PC-3 (cell line): Measurements from ENCODE around the gene C1QB. TPM values are rescaled to one million over a fixed set of nuclear protein-coding genes. Genes with fewer than 3 reads are reported as not detected.

ENCODE experiments used
- ATAC-seq: fragments of 200-7000 bp; cut with Tn5 transposase; 2 replicates; pipeline ENCODE4 v1.9.1; 2020; ENCODE audit warnings: mild to moderate bottlenecking, moderate library complexity
- BruUV-seq: library from RNA; stranded (reverse); fragments of 400-500 nt; replicated peaks from 2 replicates; lab custom pipeline; 2021; lab: Mats Ljungman, UMichigan
- CTCF ChIA-PET: fragments of 300-600 bp; sonication (Branson Sonifier 250); formaldehyde crosslinking; loops from one replicate; lab custom pipeline; 2022; ENCODE audit warnings: antibody characterized with exemption; lab: Charles Lee
- POLR2A ChIA-PET: fragments of 300-600 bp; sonication (Branson Sonifier 250); formaldehyde crosslinking; loops from one replicate; lab custom pipeline; 2022; ENCODE audit warnings: antibody characterized with exemption; ENCODE audit not compliant: unreplicated experiment; lab: Charles Lee
- DNase-seq: peaks from one replicate; pipeline ENCODE4 v3.0.0-alpha.2; 2015
- H2AFZ ChIP-seq: fragments of 300-600 bp; sonication (generic); 2 replicates; pipeline ENCODE4 v1.6.0; 2016; ENCODE audit warnings: antibody characterized with exemption, low read length
- H3F3A ChIP-seq: fragments of 300-600 bp; sonication (generic); one replicate; pipeline ENCODE4 v1.6.0; 2017; ENCODE audit warnings: antibody characterized with exemption, low read length, control low read depth, mild to moderate bottlenecking; ENCODE audit not compliant: unreplicated experiment
- H3K27ac ChIP-seq: fragments of 300-600 bp; sonication (generic); 2 replicates; pipeline ENCODE4 v1.5.1; 2016; ENCODE audit warnings: mild to moderate bottlenecking, low read length
- H3K27me3 ChIP-seq: fragments of 300-600 bp; sonication (generic); 2 replicates; pipeline ENCODE4 v1.6.1; 2016; ENCODE audit warnings: low read length, mixed read lengths
- H3K36me3 ChIP-seq: fragments of 300-600 bp; sonication (generic); 2 replicates; pipeline ENCODE4 v1.6.1; 2016; ENCODE audit warnings: low read depth, mixed run types, low read length, mixed read lengths
- H3K4me1 ChIP-seq: fragments of 300-600 bp; sonication (generic); 2 replicates; pipeline ENCODE4 v1.5.1; 2016; ENCODE audit warnings: low read length; ENCODE audit not compliant: insufficient read depth
- H3K4me2 ChIP-seq: fragments of 300-600 bp; sonication (generic); 2 replicates; pipeline ENCODE4 v1.6.0; 2016; ENCODE audit warnings: low read length
- H3K4me3 ChIP-seq: fragments of 300-600 bp; sonication (generic); 2 replicates; pipeline ENCODE4 v1.5.1; 2016; ENCODE audit warnings: mild to moderate bottlenecking, low read length, mixed read lengths
- H3K79me2 ChIP-seq: fragments of 300-600 bp; sonication (generic); 2 replicates; pipeline ENCODE4 v1.6.1; 2017; ENCODE audit warnings: low read length, mixed read lengths
- H3K9ac ChIP-seq: fragments of 300-600 bp; sonication (generic); 2 replicates; pipeline ENCODE4 v1.6.0; 2016; ENCODE audit warnings: mild to moderate bottlenecking, low read length
- H3K9me2 ChIP-seq: fragments of 300-600 bp; sonication (generic); replicated peaks from 2 replicates; pipeline ENCODE4 v1.6.1; 2016; ENCODE audit warnings: mixed run types, low read length, mixed read lengths
- H3K9me3 ChIP-seq: fragments of 300-600 bp; sonication (generic); 2 replicates; pipeline ENCODE4 v1.6.1; 2016; ENCODE audit warnings: low read length, mixed read lengths
- H4K20me1 ChIP-seq: fragments of 300-600 bp; sonication (generic); 2 replicates; pipeline ENCODE4 v1.6.1; 2016; ENCODE audit warnings: low read length, mixed read lengths
- EZH2 ChIP-seq: fragments of 300-600 bp; sonication (generic); IDR thresholded peaks from one replicate; pipeline ENCODE4 v1.6.1; 2017; ENCODE audit warnings: antibody characterized with exemption, mild to moderate bottlenecking, low read length; ENCODE audit not compliant: unreplicated experiment
- EZH2phosphoT487 ChIP-seq: fragments of 300-600 bp; sonication (generic); IDR thresholded peaks from 2 replicates; pipeline ENCODE4 v1.6.1; 2018; ENCODE audit warnings: mild to moderate bottlenecking, antibody characterized with exemption, low read length, borderline replicate concordance
- intact Hi-C: fragments of 100-400 bp; cut with micrococcal nuclease; formaldehyde crosslinking; loops from 2 replicates; pipeline ENCODE4 v1.9.0; 2023
- total RNA-seq: library from RNA; depleted of rRNA; stranded (reverse); fragments of >200 nt; gene quantifications from 2 replicates; pipeline ENCODE4 v1.2.3, GENCODE V29; 2014
- TF ChIP-seq, protein P1 (sequence below): fragments of 300-600 bp; sonication (generic); conservative IDR thresholded peaks from 2 replicates; pipeline ENCODE4 v1.5.1; 2017; ENCODE audit warnings: antibody characterized with exemption, low read depth, mild to moderate bottlenecking, low read length

C1QB gene
- total RNA-seq, 1 experiment from 2014 or later: not detected

DNA sequence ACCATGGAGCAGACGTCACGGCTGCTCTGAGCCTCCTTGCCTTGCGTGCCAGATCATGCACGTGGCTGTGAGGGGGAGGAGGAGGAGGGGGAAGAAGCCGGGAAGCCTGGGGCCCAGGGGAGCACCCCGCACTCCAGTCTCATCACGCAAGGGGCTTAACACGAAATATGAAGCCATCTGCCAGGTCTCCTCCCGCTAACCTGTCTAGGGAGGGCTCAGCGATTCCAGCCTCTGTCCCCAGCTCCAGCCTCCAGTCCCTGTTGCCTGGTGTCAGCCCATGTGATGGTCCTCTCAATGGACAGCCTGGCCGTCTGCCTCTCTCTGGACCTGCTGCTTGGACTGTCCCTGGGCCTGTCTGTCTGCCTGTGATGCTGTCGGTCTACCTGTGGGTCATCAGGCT lies 39.1 kb upstream of the C1QB start:
- Histone ChIP-seq H3K36me3 (no peaks in the 10 kb centered on the region), H3F3A (no peaks in the 10 kb centered on the region), H3K9ac (no peak overlapping the region), H4K20me1 (no peaks in the 10 kb centered on the region), H3K9me2 (no peaks in the 10 kb centered on the region), H3K9me3 (no peaks in the 10 kb centered on the region), H3K79me2 (no peaks in the 10 kb centered on the region), H3K4me2 (no peak overlapping the region), H3K27ac (no peak overlapping the region), H2AFZ (no peak overlapping the region), H3K4me1 (no peaks in the 10 kb centered on the region), H3K4me3 (no peak overlapping the region), H3K27me3 (peaks cover 51% of the 10 kb centered on the region)
- ChIA-PET POLR2A (no interaction called here), CTCF (no interaction called here)
- no TSS peak for BruUV-seq
- TF ChIP-seq, protein P1, sequence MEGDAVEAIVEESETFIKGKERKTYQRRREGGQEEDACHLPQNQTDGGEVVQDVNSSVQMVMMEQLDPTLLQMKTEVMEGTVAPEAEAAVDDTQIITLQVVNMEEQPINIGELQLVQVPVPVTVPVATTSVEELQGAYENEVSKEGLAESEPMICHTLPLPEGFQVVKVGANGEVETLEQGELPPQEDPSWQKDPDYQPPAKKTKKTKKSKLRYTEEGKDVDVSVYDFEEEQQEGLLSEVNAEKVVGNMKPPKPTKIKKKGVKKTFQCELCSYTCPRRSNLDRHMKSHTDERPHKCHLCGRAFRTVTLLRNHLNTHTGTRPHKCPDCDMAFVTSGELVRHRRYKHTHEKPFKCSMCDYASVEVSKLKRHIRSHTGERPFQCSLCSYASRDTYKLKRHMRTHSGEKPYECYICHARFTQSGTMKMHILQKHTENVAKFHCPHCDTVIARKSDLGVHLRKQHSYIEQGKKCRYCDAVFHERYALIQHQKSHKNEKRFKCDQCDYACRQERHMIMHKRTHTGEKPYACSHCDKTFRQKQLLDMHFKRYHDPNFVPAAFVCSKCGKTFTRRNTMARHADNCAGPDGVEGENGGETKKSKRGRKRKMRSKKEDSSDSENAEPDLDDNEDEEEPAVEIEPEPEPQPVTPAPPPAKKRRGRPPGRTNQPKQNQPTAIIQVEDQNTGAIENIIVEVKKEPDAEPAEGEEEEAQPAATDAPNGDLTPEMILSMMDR: no peak
- no peak for TF ChIP-seq EZH2phosphoT487
- TF ChIP-seq EZH2: no peak
- no peak for DNase-seq
- intact Hi-C loops: no loop called here
- no peak for ATAC-seq

DNA sequence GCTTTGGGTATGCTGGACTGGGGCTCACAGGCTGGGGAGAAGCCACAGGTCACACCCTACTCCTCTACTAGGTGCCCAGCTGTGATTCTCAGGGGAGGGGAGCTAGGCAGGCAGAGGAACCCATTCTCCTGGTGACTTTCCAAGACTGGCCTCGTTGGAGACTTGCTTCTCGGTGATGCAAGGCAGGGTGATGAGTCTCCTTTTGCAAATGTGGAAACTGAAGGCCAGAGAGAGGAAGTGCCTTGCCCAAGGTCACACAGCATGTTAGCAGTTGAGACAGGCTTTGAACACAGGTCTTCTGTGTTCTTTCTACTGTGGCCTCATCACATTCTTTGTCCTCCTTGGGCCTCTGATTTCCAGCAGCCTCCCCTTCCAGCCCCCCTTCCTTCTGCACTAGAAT lies 37.1 kb upstream of the C1QB start:
- ChIA-PET POLR2A (no interaction called here), CTCF (no interaction called here)
- no peak for ATAC-seq
- Histone ChIP-seq H3K4me3 (no peak overlapping the region), H3K4me2 (no peak overlapping the region), H3K4me1 (no peaks in the 10 kb centered on the region), H3K9me3 (no peaks in the 10 kb centered on the region), H3K27ac (no peak overlapping the region), H4K20me1 (no peaks in the 10 kb centered on the region), H2AFZ (no peak overlapping the region), H3F3A (no peaks in the 10 kb centered on the region), H3K79me2 (no peaks in the 10 kb centered on the region), H3K36me3 (no peaks in the 10 kb centered on the region), H3K9ac (no peak overlapping the region), H3K27me3 (peaks cover 55% of the 10 kb centered on the region), H3K9me2 (no peaks in the 10 kb centered on the region)
- DNase-seq: no peak
- BruUV-seq: no TSS peak
- intact Hi-C loops: no loop called here
- TF ChIP-seq EZH2 (no peak), EZH2phosphoT487 (no peak)
- TF ChIP-seq, protein P1: no peak

DNA sequence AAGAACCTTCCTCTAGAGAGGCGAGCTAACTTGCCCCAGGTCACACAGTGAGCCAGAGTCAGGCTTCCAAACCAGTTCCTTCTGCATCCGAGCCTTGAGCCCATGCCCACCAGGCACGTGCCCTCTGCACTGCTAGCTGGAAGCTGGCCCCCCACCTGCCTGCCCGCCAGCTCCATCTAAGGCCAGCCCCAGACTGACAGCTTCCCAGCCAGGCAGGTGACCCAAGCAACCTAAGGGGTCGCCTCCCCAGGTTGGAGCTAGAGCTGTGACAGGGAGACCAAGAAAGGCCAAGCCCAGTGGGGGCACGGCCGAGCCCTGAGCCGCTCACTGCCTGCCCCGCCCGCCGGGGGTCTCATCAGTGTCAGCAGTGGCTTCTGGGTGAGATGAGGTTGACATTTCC lies 36.5 kb upstream of the C1QB start:
- no peak overlapping the region for H3K4me3 ChIP-seq
- BruUV-seq: no TSS peak
- no peaks in the 10 kb centered on the region for H3K9me2 ChIP-seq
- ATAC-seq (no peak), DNase-seq (no peak)
- H3K27me3 ChIP-seq: peaks cover 55% of the 10 kb centered on the region
- H3K9ac ChIP-seq: no peak overlapping the region
- no peak overlapping the region for H3K27ac ChIP-seq
- no peaks in the 10 kb centered on the region for H3K9me3 ChIP-seq
- no peaks in the 10 kb centered on the region for H3K36me3 ChIP-seq
- TF ChIP-seq, protein P1: no peak
- TF ChIP-seq EZH2phosphoT487 (no peak), EZH2 (no peak)
- ChIA-PET CTCF (no interaction called here), POLR2A (no interaction called here)
- H2AFZ ChIP-seq: no peak overlapping the region
- intact Hi-C loops: no loop called here
- no peaks in the 10 kb centered on the region for H3K4me1 ChIP-seq
- H4K20me1 ChIP-seq: no peaks in the 10 kb centered on the region
- H3F3A ChIP-seq: no peaks in the 10 kb centered on the region
- H3K79me2 ChIP-seq: no peaks in the 10 kb centered on the region
- no peak overlapping the region for H3K4me2 ChIP-seq
